Activated effector memory CD4-positive, alpha-beta T cell treated with anti-CD3 and anti-CD28 coated beads, Interleukin-2, amount 50 U/mL, for 16 hours (primary cell): Measurements from ENCODE around the gene RUFY3.
"Not testable (repeated sequence)": the region's sequence is repeated elsewhere in the genome, so short reads cannot be mapped to it uniquely, and the experiment has no call there.

Experiments
- DNase-seq: peaks from one replicate; pipeline ENCODE4 v3.0.0-alpha.2; 2020

RUFY3 gene

GRCh38 chr4:70721747-70722146 lies at the start of gene RUFY3:
TSS of gene RUFY3 (plus strand) at chr4:70721964. CDS start at chr4:70722574, 610 bp downstream.
- DNase-seq, result no peak

GRCh38 chr4:70674191-70674590 lies 47.6 kb upstream of the RUFY3 start:
- DNase-seq, result no peak

GRCh38 chr4:70674731-70675130 lies 47.0 kb upstream of the RUFY3 start:
- no peak for DNase-seq

- no peak for DNase-seq
These were observed 45.1 kb upstream of the RUFY3 start for GRCh38 chr4:70676554-70677090.

- DNase-seq, result no peak
These were observed 43.3 kb upstream of the RUFY3 start for GRCh38 chr4:70678383-70678999.

- DNase-seq, result no peak
These were observed 40.8 kb upstream of the RUFY3 start for GRCh38 chr4:70680934-70681333.

GRCh38 chr4:70681704-70682103 lies 40.1 kb upstream of the RUFY3 start:
- no peak for DNase-seq

- not testable (repeated sequence) for DNase-seq
These were observed 39.6 kb upstream of the RUFY3 start for GRCh38 chr4:70682142-70682541.

GRCh38 chr4:70687392-70687791 lies 34.4 kb upstream of the RUFY3 start:
- peak; percentile 69 for DNase-seq

- peak; percentile 97 for DNase-seq
These were observed 33.7 kb upstream of the RUFY3 start, which contains the start of gene UTP3 for GRCh38 chr4:70687821-70688794. TSS of gene UTP3 (plus strand) at chr4:70688532. CDS start at chr4:70688678, 146 bp downstream.

GRCh38 chr4:70688795-70689231 lies 33.0 kb upstream of the RUFY3 start:
- peak; percentile 71 for DNase-seq

GRCh38 chr4:70691661-70692060 lies 30.1 kb upstream of the RUFY3 start:
- no peak for DNase-seq

GRCh38 chr4:70694633-70695032 lies 27.1 kb upstream of the RUFY3 start:
- not testable (repeated sequence) for DNase-seq

- not testable (repeated sequence) for DNase-seq
These were observed 23.3 kb upstream of the RUFY3 start for GRCh38 chr4:70698435-70698834.

GRCh38 chr4:70700712-70701111 lies 21.1 kb upstream of the RUFY3 start:
- no peak for DNase-seq

- DNase-seq, result no peak
These were observed 20.5 kb upstream of the RUFY3 start for GRCh38 chr4:70701271-70701670.

- DNase-seq, result not testable (repeated sequence)
These were observed 19.2 kb upstream of the RUFY3 start for GRCh38 chr4:70702592-70702991.

GRCh38 chr4:70703619-70704214 lies 18.0 kb upstream of the RUFY3 start:
- DNase-seq, result no peak

- peak; percentile 88 for DNase-seq
These were observed 17.4 kb upstream of the RUFY3 start for GRCh38 chr4:70704215-70704930.

- DNase-seq, result no peak
These were observed 16.9 kb upstream of the RUFY3 start for GRCh38 chr4:70704931-70705182.

- peak; percentile 90 for DNase-seq
These were observed 16.4 kb upstream of the RUFY3 start for GRCh38 chr4:70705183-70706043.

GRCh38 chr4:70706044-70706461 lies 15.7 kb upstream of the RUFY3 start:
- DNase-seq, result no peak
